Measurements from ENCODE around the gene RPS6KB2.
"Not testable (repeated sequence)": the region's sequence is repeated elsewhere in the genome, so short reads cannot be mapped to it uniquely, and the experiment has no call there.

The RPS6KB2 gene

DNA sequence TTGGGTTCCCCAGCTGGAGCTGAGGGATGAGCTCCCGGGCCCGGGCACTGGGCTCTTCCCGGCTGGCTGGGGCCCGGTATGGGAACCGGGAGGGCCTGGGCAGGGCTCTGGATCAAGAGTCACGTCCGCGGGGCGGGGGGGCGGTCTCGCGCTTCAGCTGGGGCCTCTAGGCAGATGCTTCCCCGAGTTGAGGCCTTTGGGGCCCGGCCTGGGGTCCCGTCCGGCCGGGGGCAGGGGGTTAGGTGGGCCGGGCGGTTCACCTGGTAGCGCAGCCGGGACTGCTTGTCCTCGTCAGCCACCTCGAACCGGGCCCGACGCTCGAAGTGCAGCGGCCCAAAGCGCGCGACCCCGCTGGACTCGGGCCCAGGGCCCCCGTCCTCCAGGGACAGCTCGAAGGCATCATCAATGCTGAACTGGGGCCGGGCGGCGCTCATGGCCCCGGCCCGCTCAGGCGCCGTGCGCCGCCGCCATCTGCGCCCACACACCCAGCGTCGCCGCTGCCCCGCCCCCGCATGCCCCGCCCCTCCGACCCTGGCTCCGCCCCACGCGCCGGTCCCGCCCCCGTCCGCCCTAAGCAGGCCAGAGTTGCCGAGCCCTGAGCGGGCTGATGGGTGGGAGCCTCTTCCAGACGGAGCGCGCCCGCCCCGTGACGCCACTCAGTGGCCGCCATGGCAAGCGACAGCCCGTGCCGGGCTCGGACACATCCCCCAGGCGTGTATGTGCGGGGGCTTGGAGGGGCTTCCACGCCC lies 40.6 kb downstream of the RPS6KB2 start, which contains the start of gene TMEM134:
Gene TMEM134 (minus strand): TSS at position 493 of the 749 bp plus-strand sequence. CDS start 59 bp downstream, at position 434.
- DNase-seq, result peak; percentile 93

DNA sequence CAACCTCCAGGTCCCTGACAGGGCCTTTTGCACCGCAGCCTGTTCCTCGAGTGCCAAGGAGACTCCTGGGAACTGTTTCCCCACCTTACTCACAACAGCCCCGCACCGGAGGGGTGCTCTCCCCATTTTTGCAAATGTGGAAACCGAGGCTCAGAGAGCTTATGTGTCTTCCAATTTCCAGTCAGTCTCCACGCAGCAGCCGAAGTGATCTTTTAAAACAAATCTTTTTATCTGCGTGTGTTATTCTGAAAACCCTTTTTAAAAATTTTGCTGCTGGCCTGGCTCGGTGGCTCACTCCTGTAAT lies 41.2 kb downstream of the RPS6KB2 start:
- no peak for DNase-seq

DNA sequence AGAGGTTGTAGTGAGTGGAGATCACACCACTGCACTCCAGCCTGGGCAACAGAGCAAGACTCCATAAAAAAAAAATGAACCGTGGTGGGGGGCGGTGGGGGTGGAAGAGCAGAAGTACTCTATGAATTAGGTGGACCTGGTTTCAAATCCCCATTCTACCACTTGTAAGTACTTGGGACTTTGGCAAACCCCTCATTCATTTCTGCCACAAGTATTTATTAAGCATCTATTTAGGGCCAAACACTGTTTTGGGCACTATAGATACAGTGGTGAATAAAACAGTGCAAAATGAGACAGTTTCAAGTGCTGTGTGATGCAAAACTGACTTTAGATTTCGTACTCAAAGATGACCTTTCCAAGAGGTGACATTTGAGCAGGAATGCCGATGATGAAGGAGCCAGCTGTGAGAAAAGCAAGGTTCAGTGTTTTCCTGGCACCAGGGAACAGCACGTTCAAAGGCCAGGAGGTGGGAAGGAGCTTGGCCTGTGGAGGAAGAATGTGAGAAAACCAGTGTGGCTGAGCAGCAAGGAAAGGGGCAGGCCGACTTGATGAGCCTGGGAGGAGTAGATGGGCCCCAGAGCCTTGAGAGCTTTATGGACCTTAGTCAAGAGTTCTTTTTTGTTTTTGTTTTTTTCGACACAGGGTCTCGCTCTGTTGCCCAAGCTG lies 42.2 kb downstream of the RPS6KB2 start:
- DNase-seq, result no peak

DNA sequence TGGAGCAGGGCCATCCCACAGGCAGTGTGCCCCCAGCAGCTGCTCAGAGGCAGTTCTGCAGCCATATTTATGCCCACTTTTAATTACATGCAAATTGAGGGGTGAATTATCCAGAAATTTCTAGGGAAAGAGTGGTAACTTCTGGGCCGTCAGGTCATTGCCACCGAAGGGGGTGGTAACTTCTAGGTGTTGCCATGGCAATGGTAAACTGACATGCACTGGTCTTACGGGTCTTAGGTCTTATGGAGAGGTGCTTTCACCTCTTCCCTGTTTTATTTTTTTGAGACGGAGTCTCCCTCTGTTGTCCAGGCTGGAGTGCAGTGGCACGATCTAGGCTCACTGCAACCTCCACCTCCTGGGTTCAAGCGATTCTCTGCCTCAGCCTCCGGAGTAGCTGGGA lies 44.6 kb downstream of the RPS6KB2 start:
- no peak for DNase-seq

DNA sequence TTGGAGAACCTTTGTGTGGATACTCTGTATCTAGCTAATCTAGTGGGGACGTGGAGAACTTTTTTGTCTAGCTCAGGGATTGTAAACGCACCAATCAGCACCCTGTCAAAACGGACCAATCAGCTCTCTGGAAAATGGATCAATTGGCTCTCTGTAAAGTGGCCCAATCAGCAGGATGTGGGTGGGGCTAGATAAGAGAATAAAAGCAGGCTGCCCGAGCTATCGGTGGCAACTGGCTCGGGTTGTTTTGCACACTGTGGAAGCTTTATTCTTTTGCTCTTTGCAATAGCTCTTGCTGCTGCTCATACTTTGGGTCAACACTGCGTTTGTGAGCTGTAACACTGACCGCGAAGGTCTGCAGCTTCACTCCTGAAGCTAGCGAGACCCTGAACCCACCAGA lies 48.4 kb downstream of the RPS6KB2 start:
- DNase-seq, result not testable (repeated sequence)

DNA sequence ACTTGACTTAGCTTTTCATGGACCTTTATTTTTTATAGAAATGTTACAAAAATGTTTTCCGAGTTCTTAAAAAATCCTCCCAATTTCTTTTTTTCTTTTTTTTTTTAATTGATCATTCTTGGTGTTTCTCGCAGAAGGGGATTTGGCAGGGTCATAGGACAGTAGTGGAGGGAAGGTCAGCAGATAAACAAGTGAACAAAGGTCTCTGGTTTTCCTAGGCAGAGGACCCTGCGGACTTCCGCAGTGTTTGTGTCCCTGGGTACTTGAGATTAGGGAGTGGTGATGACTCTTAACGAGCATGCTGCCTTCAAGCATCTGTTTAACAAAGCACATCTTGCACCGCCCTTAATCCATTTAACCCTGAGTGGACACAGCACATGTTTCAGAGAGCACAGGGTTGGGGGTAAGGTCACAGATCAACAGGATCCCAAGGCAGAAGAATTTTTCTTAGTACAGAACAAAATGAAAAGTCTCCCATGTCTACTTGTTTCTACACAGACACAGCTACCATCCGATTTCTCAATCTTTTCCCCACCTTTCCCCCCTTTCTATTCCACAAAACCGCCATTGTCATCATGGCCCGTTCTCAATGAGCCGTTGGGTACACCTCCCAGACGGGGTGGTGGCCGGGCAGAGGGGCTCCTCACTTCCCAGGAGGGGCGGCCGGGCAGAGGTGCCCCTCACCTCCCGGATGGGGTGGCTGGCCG lies 49.2 kb downstream of the RPS6KB2 start:
- DNase-seq, result not testable (repeated sequence)

DNA sequence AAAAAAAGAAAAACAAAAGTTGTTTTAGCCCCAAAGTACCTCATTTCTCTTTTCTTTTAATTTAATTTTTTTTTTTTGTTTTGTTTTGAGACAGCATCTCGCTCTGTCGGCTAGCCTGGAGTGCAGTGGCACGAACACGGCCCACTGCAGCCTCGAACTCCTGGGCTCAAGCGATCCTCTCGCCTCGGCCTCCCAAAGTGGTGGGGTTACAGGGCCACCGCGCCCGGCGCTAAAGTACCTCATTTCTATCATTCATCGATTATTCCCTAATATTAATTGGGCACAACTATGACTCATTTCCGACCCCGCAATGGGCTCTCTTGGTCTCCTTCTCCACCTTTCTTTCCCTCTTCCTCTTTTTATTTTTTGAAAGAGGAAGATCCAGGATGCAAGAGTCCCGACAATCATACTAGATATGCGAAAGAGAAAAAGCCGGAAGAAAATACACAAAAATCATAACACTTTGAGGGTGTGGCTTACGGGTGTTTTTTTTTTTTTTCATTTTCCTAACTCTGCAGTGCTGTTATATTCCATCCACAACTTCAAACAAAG lies 54.1 kb downstream of the RPS6KB2 start:
- DNase-seq, result no peak

DNA sequence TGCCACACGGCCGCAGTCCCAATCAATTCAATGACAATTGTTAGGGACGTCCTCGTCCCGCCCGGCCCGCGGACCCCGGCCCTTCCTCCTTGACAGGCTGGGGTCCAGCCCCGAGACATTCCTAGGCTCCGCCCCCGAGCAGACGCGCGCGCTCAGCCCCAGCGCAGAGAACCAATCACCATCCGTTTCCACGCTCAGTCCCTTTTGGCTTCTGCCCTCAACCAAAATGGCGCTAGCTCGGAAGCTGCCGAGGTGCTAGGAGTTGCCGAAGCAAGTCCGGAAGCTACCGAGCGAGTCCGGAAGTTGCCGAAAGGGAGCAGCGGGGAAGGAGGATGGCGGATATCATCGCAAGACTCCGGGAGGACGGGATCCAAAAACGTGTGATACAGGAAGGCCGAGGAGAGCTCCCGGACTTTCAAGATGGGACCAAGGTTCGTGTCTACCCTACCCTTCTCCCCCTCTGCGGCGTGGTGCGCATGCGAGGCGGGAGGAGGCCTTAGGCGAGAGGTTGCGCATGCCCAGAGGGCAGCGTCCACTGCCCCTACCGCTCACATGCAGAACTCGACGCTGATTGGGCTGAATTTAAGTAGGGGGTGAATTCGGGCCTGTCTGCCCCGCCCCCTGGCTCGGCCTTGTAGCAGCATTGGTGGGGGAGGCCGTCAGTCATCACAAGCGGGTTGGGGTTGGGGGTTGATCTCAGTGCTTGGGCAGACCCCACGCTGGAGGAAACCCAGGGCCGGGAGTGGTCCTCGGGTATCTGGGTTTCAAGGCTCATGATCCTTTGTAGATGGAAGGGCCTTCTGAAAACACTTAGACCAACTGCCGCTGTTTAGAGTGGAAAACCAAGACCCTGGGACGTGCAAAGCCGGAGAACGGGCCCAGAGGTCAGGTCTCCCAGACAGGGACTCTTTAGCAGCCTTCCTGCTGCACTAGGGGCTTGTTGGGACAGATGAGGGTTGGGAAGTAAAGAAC lies 54.8 kb downstream of the RPS6KB2 start, which contains the start of gene AIP:
Gene AIP (plus strand): TSS at position 200 of the 972 bp plus-strand sequence. CDS start 133 bp downstream, at position 333.
- peak; percentile 95 for DNase-seq

DNA sequence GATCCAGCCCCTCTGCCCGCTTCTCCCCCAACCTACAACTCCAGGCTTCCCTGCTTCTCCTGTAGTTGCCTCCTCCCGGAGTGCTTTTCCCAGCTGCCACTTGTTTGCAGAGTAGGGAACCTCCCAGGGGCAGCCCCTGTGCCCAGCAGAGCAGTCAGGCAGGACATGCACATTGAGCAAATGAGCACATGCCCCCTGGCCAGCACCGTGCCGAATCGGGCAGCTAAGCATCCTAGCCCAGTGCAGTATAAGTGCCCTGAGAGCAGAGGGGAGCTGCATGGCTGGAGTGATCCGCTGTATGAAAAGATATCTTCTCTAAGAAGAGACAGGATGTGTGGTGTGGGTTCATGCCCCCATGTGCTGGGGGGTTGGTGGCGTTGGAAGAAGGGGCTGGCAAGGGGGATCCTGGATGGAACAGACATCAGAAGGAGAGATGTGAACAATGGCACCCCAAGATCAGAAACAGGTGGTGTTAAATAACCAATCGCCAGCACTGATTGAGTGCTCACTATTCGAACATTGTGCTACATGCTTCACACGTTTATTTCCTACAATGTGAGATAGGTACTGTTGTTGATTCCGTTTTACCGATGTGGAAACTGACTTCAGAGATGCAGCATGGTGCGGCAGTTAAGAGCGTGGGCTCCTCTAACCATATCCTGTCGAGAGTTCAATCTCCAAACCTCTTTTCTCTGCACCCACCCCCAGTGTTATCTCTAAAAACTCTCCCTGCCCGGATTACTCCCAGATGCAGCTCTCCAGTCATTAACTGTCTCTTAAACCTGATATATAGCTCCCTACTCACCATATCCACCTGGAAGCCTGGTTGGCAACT lies 55.8 kb downstream of the RPS6KB2 start:
- peak; percentile 49 for DNase-seq

DNA sequence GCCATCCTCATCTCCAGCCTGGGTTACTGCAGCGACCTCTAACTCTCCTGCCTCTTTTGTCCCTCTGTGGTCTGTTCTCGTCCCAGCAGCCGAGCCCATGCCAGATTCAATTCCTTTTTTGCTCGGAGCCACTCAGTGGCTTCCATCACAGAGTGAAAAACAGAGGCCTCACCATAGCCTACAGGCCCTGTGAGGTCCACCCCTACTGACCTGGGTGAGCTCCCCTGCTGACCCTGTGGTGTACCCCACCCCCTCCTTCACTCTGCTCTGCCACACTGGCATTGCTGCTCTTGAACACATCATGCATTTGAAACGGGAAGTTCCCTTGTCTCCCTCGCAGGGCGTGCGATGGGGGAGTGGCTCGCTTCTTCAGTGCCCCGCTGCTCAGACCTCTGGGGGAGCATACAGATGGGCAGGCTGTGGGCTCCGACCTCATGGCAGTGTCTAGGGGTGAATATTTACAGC lies 56.6 kb downstream of the RPS6KB2 start:
- peak; percentile 64 for DNase-seq
